Pancreas (tissue), 10 donors: Measurements from ENCODE around the gene SMAD6. TPM values are rescaled to one million over a fixed set of nuclear protein-coding genes. Genes with fewer than 3 reads are reported as not detected.

Source experiments
- ATAC-seq, 4 donors: fragments of 200-7000 bp; cut with Tn5 transposase; one replicate each; pipeline versions ENCODE4 v1.8.0 to v1.9.1; 2020; ENCODE audit warnings: mild to moderate bottlenecking in 4 of 4, moderate library complexity in 4 of 4
- DNase-seq, 6 donors: peaks; one replicate each; pipeline ENCODE4 v3.0.0-alpha.2; 2020
- FAIRE-seq: peaks from 2 replicates; lab custom pipeline; 2012; peaks lifted over from hg19 to GRCh38; lab: Jason Lieb, UNC
- H3K27ac ChIP-seq, 4 donors: fragments of 200-600 bp; sonication (generic); 1 replicate in 3 of 4; 2 replicates in 1 of 4; pipeline versions ENCODE4 v1.5.0 to v1.8.0; 2020
- H3K27me3 ChIP-seq, 4 donors: fragments of 200-600 bp; one replicate each; pipeline ENCODE4 v1.8.0; 2021
- H3K36me3 ChIP-seq, 3 donors: fragments of 200-600 bp; sonication (generic) in 1 of 3; one replicate each; pipeline versions ENCODE4 v1.5.0 to v1.8.0; 2020 to 2021
- H3K4me1 ChIP-seq, 3 donors: fragments of 200-600 bp; one replicate each; pipeline ENCODE4 v1.8.0; 2021
- H3K4me3 ChIP-seq, 4 donors: fragments of 200-600 bp; sonication (generic) in 2 of 4; one replicate each; pipeline versions ENCODE4 v1.5.0 to v1.8.0; 2020 to 2021
- H3K9me3 ChIP-seq, 4 donors: fragments of 200-600 bp; one replicate each; pipeline ENCODE4 v1.8.0; 2021
- WGBS, 2 donors: extraction: QIAGEN DNeasy Blood & Tissue Kit; methylation state at CpG; one replicate each; pipeline ENCODE4 v1.1.7; 2013; 5-methylcytosine and 5-hydroxymethylcytosine counted together
- intact Hi-C, 3 donors: fragments of 100-400 bp; cut with DNase I; formaldehyde crosslinking; loops; one replicate each; pipeline versions ENCODE4 v1.11.1 to v1.14.2; 2022
- polyA plus RNA-seq, 2 donors: library from polyadenylated mRNA; stranded (reverse); fragments of 200-250 nt; gene quantifications; one replicate each; pipeline ENCODE4 v1.2.3, GENCODE V29; 2013
- total RNA-seq, 6 donors: library from RNA; stranded (reverse); fragmentation: NEBNext Ultra II Directional in 4 of 6; extraction: Animal tissue kit (Norgen Biotek cat#: 25700) in 4 of 6; gene quantifications; one replicate each; pipeline versions ENCODE4 v1.2.1 to v1.2.4, GENCODE V29; 2021 to 2023
- TF ChIP-seq, protein P1 (sequence below), 4 donors: fragments of 200-600 bp; sonication (generic) in 3 of 4; IDR thresholded peaks; one replicate each; pipeline versions ENCODE4 v1.5.0 to v1.8.0; 2021; ENCODE audit warnings: antibody characterized with exemption in 4 of 4
- donor health status: healthy with polysubstance abuse.
- donor health status: DM: no; HTN: no; CAD: no; lungs with moderate emphysema.
- donor health status: DM: no; HTN: no; CAD: no.
- donor health status: control.
- donor health status: control.
- donor health status: Bipolar disorder and iron deficiency.
- donor health status: DM: yes; HTN: yes; CAD: no.
- donor health status: DM: no; HTN: no; CAD: no.
- donor health status: DM: no; HTN: no; CAD: no.
- donor health status: DM: yes; HTN: yes; CAD: no.

The SMAD6 gene
- total and polyA plus RNA-seq, 8 donors, result 2.6 to 13.1 (median 3.2) TPM

DNA sequence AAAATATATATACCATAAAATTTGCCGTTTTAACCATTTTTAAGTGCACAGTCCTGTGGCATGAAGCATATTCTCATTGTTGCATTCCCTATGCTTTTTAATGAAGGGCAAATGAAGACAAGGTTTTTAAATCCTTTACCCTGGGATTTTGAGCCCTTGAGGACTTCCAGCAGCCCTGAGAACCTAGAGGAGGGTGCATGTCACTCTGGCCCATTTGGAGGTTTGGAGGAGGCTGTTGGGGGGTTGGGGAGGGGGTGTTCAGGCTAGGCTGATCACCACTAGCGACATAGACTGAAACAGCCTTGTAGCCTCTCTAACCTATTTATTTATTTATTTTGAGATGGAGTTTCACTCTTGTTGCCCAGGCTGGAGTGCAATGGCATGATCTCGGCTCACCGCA, 86.0 kb downstream of the SMAD6 start:
- no peak overlapping the region for H3K27ac ChIP-seq
- DNase-seq (no peak), FAIRE-seq (no peak), ATAC-seq (no peak)
- TF ChIP-seq, protein P1, sequence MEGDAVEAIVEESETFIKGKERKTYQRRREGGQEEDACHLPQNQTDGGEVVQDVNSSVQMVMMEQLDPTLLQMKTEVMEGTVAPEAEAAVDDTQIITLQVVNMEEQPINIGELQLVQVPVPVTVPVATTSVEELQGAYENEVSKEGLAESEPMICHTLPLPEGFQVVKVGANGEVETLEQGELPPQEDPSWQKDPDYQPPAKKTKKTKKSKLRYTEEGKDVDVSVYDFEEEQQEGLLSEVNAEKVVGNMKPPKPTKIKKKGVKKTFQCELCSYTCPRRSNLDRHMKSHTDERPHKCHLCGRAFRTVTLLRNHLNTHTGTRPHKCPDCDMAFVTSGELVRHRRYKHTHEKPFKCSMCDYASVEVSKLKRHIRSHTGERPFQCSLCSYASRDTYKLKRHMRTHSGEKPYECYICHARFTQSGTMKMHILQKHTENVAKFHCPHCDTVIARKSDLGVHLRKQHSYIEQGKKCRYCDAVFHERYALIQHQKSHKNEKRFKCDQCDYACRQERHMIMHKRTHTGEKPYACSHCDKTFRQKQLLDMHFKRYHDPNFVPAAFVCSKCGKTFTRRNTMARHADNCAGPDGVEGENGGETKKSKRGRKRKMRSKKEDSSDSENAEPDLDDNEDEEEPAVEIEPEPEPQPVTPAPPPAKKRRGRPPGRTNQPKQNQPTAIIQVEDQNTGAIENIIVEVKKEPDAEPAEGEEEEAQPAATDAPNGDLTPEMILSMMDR (IDR thresholded peaks at IDR 0.05), result no peak
- H3K4me1 ChIP-seq, result no peaks in the 10 kb centered on the region
- intact Hi-C loops, result loop anchor here in 1 of 3 donors (10.0 kb wide), 1 partner anchor 67 kb away; no protein-coding TSS in a partner anchor
- WGBS, 2 donors, result 91 to 96% methylated on average over 4 of the region's 4 CpGs
- no peaks in the 10 kb centered on the region for H3K36me3 ChIP-seq
- H3K9me3 ChIP-seq, result no peaks in the 10 kb centered on the region
- H3K4me3 ChIP-seq, result no peak overlapping the region
- no peaks in the 10 kb centered on the region for H3K27me3 ChIP-seq

DNA sequence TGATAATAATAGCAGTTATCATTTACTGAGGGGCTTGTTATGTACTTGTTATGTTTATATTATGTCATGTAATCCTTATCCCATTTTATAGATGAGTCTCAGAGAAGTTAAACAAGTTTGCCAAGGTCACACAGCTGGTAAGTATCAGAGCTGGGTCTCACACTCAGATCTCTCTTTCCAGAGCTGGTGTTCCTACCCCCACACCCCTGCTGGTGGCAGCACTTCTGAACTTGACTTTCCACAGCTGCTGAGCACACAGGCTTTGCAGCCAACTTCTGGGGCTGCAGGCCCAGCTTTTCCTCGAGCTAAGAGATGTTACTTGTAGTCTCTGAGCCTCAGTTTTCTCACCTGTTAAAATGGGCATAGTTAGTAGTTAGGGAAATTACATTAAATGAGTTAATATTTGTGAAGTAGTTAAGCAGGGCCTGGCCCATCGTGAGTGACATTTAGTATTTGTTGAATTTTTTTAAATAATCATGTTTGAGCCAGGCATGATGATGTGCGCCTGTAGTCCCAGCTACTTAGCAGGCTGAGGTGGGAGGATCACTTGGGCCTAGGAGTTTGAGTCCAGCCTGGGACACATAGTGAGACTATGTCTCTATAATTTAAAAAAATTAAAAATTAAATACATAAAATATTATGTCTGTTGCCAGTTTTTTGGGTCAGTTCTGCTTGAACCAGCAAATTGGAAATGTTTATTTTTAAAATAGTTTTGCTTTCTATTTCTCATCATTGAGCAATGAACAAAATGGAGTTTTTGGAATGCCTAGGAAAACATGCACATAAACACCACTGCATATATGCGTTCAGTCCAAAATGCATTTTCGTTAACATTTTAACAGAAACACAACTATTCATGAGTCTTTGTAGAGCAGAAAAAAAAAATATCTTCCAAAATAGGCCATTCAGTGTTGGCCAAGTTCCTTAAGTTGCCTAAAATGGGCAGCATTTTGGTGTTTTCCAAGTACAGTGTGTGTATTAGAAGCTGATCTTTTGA, 87.3 kb downstream of the SMAD6 start:
- no peak overlapping the region for H3K27ac ChIP-seq
- WGBS, 2 donors, result 71 to 76% methylated on average over 5 of the region's 5 CpGs

DNA sequence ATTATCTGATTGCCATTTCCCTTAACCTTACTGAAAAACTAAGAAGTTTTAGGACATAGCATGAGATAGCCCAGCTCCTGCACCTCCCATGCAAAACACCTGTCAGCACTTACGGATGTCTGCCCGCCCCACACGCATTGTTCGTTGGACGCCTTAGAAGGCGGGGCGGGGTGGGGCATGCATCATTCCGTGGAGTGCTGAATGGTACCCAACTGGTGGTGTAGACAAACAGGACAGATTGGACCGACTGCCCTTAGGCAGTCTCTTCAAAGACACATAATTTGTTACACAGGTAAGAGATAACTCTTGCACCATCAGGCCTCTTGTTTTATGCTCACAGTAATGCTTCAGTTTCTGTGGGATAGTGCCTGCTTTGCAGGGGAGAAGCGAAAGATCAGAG, 93.8 kb downstream of the SMAD6 start:
- Histone ChIP-seq H3K36me3 (no peaks in the 10 kb centered on the region), H3K27me3 (no peaks in the 10 kb centered on the region), H3K9me3 (no peaks in the 10 kb centered on the region), H3K4me3 (no peak overlapping the region), H3K27ac (no peak overlapping the region), H3K4me1 (no peaks in the 10 kb centered on the region)
- 93 to 96% methylated on average over 10 of the region's 10 CpGs for WGBS, 2 donors
- FAIRE-seq (no peak), DNase-seq (no peak), ATAC-seq (no peak)
- intact Hi-C loops, result no loop called here
- TF ChIP-seq, protein P1 (IDR thresholded peaks at IDR 0.05), result no peak

More for the DNA sequence above, 87.3 kb downstream of the SMAD6 start:
- FAIRE-seq, result no peak
- H3K4me1 ChIP-seq, result no peaks in the 10 kb centered on the region
- DNase-seq, result peak in 2 of 6 donors; percentile 32 to 58
- TF ChIP-seq, protein P1 (IDR thresholded peaks at IDR 0.05), result peak in 1 of 4 donors; percentile 32
- no peaks in the 10 kb centered on the region for H3K27me3 ChIP-seq
- no peaks in the 10 kb centered on the region for H3K36me3 ChIP-seq
- no peaks in the 10 kb centered on the region for H3K9me3 ChIP-seq
- H3K4me3 ChIP-seq, result no peak overlapping the region
- intact Hi-C loops, result loop anchor here in 1 of 3 donors (10.0 kb wide), 1 partner anchor 65 kb away; no protein-coding TSS in a partner anchor
- peak; percentile 72 to 95 (median 90) for ATAC-seq

DNA sequence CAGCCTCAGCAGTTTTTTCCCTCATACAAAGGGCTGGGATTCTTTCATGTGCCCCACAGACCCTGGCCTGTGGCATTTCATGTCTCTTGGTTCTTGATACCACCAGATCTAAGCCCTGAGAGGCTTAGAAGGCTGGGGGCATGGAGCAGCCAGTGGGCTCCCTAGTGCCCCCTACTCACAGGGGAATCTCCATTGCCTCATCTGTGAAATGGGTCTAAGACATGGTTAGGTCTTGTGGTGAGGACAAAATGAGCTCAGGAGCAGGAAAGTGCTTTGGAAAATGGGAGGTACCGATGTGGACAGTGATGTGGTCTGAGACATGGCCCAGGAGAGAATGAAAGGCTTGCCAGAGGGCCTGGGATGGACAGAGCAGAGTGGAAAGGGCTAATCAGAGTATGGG, 94.3 kb downstream of the SMAD6 start:
- no peaks in the 10 kb centered on the region for H3K36me3 ChIP-seq
- DNase-seq (no peak), FAIRE-seq (no peak), ATAC-seq (no peak)
- H3K27me3 ChIP-seq, result no peaks in the 10 kb centered on the region
- 94 to 100% methylated on average over 1 of the region's 1 CpG for WGBS, 2 donors
- H3K4me3 ChIP-seq, result no peak overlapping the region
- H3K27ac ChIP-seq, result no peak overlapping the region
- no peaks in the 10 kb centered on the region for H3K9me3 ChIP-seq
- intact Hi-C loops, result no loop called here
- no peaks in the 10 kb centered on the region for H3K4me1 ChIP-seq
- TF ChIP-seq, protein P1 (IDR thresholded peaks at IDR 0.05), result no peak
